ENCODE results near the gene SPEM1. TPM values are rescaled to one million over a fixed set of nuclear protein-coding genes. Genes with fewer than 3 reads are reported as not detected.

SPEM1 gene
- total RNA-seq, result not detected in 2 replicates

DNA sequence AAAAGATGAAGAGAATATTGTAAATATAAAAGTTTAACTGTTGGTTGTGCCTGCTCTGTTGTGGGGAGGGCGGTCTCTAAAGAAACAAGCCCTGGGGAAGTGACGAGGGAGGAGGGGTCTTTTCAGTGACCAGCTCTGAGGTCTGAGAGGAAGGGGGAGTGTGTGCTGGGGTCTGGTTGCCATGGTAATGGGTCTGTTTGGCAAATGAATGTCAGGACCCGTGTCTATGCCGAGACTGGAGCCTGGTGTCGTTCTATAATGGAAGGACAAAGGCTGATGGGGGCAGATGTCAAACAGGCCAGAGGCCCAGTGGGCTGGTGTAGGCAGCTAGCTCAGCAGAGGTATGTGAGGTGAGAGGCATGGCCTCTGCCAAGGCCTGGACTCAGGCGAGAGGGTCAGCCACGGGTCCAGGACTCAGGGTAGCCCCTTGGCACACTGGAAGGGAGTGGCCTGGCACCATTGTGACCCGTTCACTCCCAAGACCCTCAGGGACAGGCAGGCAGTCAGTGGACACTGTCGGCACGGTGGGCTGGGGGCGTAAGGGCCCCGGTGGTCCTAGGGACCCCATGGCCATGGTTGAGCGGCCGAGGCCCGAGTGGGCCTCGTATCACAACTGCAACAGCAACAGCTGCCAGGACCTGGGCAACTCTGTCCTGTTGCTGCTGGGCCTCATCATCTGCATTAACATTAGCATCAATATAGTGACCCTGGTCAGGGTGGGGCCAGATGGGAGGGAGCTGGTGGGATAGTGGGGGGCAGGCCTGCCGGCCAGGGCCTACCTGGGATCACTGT is at the start of gene SPEM1:
SPEM1 (plus strand) TSS at position 506 of the 792 bp plus-strand sequence; CDS start at position 567, 61 bp downstream.

DNA sequence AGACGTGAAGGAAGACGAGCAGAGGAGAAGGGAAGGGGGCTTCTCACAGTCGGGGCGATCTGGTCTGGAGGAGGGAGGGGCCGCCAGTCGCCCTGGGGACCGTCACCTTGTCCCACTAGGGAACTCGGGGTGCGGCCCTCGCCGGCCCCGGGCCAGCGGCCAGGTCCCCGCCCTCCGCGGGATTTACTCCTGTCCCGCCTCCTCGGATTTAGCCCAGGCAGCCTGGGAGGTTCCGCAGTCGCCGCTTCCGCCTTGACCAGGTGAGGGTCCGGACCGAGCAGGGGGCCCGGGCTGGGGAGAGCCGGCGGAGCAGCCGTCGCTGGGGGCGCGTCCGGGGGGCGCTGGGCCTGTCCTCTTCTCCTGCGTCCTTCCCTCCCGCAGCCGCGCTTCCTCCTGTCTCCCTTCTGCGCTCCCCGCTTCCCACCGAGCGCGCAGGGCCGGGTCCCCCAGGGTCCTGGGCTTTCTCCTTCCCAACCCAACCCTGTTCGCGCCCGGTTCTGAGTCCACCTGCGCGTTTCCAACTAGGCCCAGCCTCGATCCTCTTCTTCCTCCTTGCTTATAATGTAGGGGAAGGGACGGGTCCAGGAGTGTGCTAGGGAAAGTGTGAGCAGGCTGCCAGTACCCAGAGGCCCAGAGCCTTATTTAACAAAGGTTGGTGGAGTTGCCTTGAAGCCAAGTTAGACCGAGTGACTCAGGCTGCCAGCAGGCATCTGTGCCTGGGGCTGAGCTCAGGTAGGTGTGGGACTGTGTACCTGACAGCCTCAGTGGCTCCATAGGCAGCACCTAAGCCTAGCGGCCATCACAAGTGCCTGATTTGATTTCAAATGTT is 39.1 kb upstream of the SPEM1 start, which contains the start of gene TNK1:
TNK1 (plus strand) TSS at position 235 of the 829 bp plus-strand sequence. CDS start 1,838 bp downstream, outside the sequence.

DNA sequence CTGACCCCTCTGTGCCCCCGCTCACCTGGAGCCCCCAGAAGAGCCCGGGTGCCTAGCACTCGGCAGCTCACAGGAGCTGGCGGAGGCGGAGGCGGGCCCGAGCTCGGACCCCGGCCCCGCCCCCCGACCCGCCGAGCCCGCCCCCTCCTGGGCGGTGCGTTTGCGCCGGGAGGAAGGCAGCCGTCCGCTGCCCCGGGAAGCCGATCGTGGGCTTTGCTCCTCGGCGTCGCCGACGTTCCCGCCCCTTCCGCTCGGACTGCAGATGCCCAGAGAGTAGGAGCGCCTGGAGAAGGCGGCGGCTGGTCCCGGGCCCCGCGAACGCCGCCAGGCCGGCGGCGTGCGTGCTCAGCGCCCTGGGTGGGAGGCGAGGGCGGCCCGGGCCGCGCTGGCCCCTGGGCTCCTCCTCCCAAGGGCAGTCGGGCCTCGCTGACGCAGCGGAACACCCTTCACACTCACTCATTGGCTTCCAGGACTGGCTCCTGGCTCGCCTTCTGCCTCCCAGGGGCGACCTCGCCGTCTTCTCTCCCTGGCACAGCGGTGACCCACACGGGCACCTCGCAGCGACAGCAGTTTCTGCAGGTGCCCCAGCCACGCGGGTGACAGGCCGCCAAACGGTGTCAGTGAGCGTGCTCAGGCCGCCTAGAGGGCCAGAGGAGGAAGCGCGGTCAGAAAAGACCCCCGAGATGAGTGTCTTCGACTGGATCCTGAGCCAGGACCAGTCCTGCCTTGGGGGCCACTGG is 25.5 kb upstream of the SPEM1 start, which contains the start of gene PLSCR3:
PLSCR3 (minus strand) TSS at position 74 of the 740 bp plus-strand sequence. CDS start 415 bp downstream, outside the sequence.

GRCh38 chr17:7403977-7404736 is 16.0 kb upstream of the SPEM1 start, which contains the start of gene TMEM256:
Gene TMEM256, minus strand, starts transcription at chr17:7404097. Its CDS starts 13 bp downstream, at chr17:7404084.

DNA sequence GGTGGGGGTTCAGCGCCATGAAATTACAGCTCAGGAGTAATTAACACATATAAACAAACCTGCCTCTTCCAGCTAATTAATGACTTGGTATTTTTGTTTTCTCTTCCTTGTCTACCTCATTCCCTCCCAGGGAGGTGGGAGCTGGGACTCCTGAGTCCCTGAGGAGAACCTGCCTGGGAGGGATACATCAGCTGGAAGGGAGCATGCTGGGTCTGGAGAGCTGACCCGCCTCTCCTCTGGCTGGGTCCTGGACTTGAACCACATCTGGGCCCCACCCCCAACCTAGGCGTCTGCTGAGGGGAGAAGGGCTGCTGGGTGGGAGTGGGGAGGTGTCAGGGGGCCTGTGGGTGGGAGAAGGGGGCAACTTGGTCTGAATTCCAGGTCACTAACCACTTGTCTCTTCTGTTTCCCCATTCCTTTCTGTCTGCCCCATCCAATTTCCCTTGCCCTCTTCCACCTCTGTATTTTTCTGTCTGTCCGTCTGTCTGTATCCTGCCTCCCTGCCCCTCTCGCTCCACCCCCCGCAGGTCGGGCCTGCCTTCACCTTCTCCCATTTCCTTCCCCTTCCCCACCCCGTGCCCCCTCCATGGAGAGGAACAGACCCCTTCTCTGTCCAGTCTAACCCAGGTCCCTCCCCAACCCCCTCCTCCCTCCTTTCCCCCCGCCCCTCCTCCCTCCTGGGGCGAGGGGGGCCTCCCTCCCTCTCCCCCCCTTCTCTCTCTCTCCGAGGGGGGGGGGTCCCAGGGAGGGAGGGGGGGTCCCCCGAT is 12.5 kb upstream of the SPEM1 start, which contains the start of gene NLGN2:
NLGN2 (plus strand) TSS at position 361 of the 767 bp plus-strand sequence. CDS start 411 bp downstream, outside the sequence.

DNA sequence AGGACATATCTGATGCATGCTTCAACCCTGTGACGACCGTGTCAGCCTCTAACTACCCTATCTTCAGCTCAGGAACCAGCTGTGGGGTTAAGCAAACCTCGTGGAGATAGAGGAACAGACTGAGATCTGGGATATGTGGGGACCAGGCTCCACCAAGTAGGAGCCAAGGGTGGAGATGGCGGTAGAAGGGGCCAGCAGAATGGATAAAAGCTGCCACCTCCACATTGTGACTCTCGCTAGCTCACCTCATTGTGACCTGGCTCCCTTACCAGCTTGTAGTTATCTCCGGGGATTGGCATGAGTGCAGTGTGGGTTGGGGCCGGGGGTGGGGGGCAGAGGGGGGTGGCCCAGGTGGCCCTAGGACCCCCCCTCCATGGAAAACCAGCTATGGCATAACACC is 5.2 kb downstream of the SPEM1 start, which contains the start of gene SPEM2:
SPEM2 (plus strand) TSS at position 301 of the 400 bp plus-strand sequence; CDS start at position 374, 73 bp downstream.

GRCh38 chr17:7428557-7428956 is 8.4 kb downstream of the SPEM1 start, which contains the start of gene SPEM3:
Gene SPEM3, plus strand, starts transcription at chr17:7428857. Its CDS starts 46 bp downstream, at chr17:7428903.

GRCh38 chr17:7439462-7440112 is 19.5 kb downstream of the SPEM1 start, which contains the start of gene FGF11:
Gene FGF11, plus strand, starts transcription at chr17:7439512. Its CDS starts 109 bp downstream, at chr17:7439621.

GRCh38 chr17:7444682-7445618 is 24.8 kb downstream of the SPEM1 start, which contains the start of gene CHRNB1:
Gene CHRNB1, plus strand, starts transcription at chr17:7445061. Its CDS starts 67 bp downstream, at chr17:7445128.

Other genes with a start within 250 kb of the SPEM1 start
- 0.28 and 0.37 TPM in 2 replicates for gene ASGR1, start 241.0 kb upstream of the SPEM1 start, total RNA-seq
- gene DLG4, start 200.5 kb upstream of the SPEM1 start, total RNA-seq, result 9.0 and 18.4 TPM in 2 replicates
- 227 and 290 TPM in 2 replicates for gene ACADVL, start 200.4 kb upstream of the SPEM1 start, total RNA-seq
- gene DVL2, start 185.8 kb upstream of the SPEM1 start, total RNA-seq, result 78.2 and 87.1 TPM in 2 replicates
- gene PHF23, start 180.9 kb upstream of the SPEM1 start, total RNA-seq, result 38.3 and 47.5 TPM in 2 replicates
- 168 and 193 TPM in 2 replicates for gene GABARAP, start 177.9 kb upstream of the SPEM1 start, total RNA-seq
- gene CTDNEP1, start 168.6 kb upstream of the SPEM1 start, total RNA-seq, result 15.2 and 17.6 TPM in 2 replicates
- gene ELP5, start 168.1 kb upstream of the SPEM1 start, total RNA-seq, result 26.5 and 27.7 TPM in 2 replicates
- gene CLDN7, start 157.8 kb upstream of the SPEM1 start, total RNA-seq, result 1.3 and 1.6 TPM in 2 replicates
- gene SLC2A4, start 138.6 kb upstream of the SPEM1 start, total RNA-seq, result 0.28 TPM in 2 replicates
- gene YBX2, start 125.7 kb upstream of the SPEM1 start, total RNA-seq, result 0.09 TPM in 1 of 2 replicates, not detected in the other
- gene EIF5A, start 112.7 kb upstream of the SPEM1 start, total RNA-seq, result 397 and 405 TPM in 2 replicates
- 26.2 and 32.5 TPM in 2 replicates for gene GPS2, start 105.0 kb upstream of the SPEM1 start, total RNA-seq
- 14.4 and 23.1 TPM in 2 replicates for gene NEURL4, start 91.0 kb upstream of the SPEM1 start, total RNA-seq
- 2.1 and 3.3 TPM in 2 replicates for gene ACAP1, start 83.8 kb upstream of the SPEM1 start, total RNA-seq
- gene KCTD11, start 68.2 kb upstream of the SPEM1 start, total RNA-seq, result 6.8 and 16.4 TPM in 2 replicates
- not detected in 2 replicates for gene TMEM95, start 65.2 kb upstream of the SPEM1 start, total RNA-seq
- gene TNK1, start 39.2 kb upstream of the SPEM1 start, total RNA-seq, result 0.37 and 0.57 TPM in 2 replicates
- gene PLSCR3, start 25.8 kb upstream of the SPEM1 start, total RNA-seq, result 13.9 and 14.4 TPM in 2 replicates
- gene TMEM256, start 16.2 kb upstream of the SPEM1 start, total RNA-seq, result 105 and 158 TPM in 2 replicates
- gene NLGN2, start 12.5 kb upstream of the SPEM1 start, total RNA-seq, result 4.1 and 6.3 TPM in 2 replicates
- gene SPEM2, start 5.3 kb downstream of the SPEM1 start, total RNA-seq, result not detected in 2 replicates
- gene SPEM3, start 8.5 kb downstream of the SPEM1 start, total RNA-seq, result not detected in 2 replicates
- 0.71 and 0.74 TPM in 2 replicates for gene TMEM102, start 15.1 kb downstream of the SPEM1 start, total RNA-seq
- gene FGF11, start 19.2 kb downstream of the SPEM1 start, total RNA-seq, result 0.71 and 3.4 TPM in 2 replicates
- gene CHRNB1, start 24.7 kb downstream of the SPEM1 start, total RNA-seq, result 5.9 and 7.3 TPM in 2 replicates
- 14.8 and 19.0 TPM in 2 replicates for gene ZBTB4, start 59.3 kb downstream of the SPEM1 start, total RNA-seq
- not detected in 2 replicates for gene SLC35G6, start 61.1 kb downstream of the SPEM1 start, total RNA-seq
- 65.1 and 79.0 TPM in 2 replicates for gene POLR2A, start 64.0 kb downstream of the SPEM1 start, total RNA-seq
- gene TNFSF12, start 128.7 kb downstream of the SPEM1 start, total RNA-seq, result 2.1 and 4.4 TPM in 2 replicates
- 0.71 and 0.74 TPM in 2 replicates for gene TNFSF13, start 138.4 kb downstream of the SPEM1 start, total RNA-seq
- 61.0 and 67.3 TPM in 2 replicates for gene SENP3, start 141.6 kb downstream of the SPEM1 start, total RNA-seq
- 11.2 and 16.3 TPM in 2 replicates for gene CD68, start 159.3 kb downstream of the SPEM1 start, total RNA-seq
- 54.0 and 54.8 TPM in 2 replicates for gene MPDU1, start 163.5 kb downstream of the SPEM1 start, total RNA-seq
- 0.14 and 0.18 TPM in 2 replicates for gene SOX15, start 169.8 kb downstream of the SPEM1 start, total RNA-seq
- 41.4 and 45.7 TPM in 2 replicates for gene FXR2, start 194.6 kb downstream of the SPEM1 start, total RNA-seq
- 52.7 and 54.0 TPM in 2 replicates for gene SAT2, start 207.5 kb downstream of the SPEM1 start, total RNA-seq
- gene SHBG, start 209.8 kb downstream of the SPEM1 start, total RNA-seq, result 0.57 and 148 TPM in 2 replicates
- gene ATP1B2, start 230.6 kb downstream of the SPEM1 start, total RNA-seq, result not detected in 2 replicates